ENCODE data around the gene PDGFB. TPM values are rescaled to one million over a fixed set of nuclear protein-coding genes. Genes with fewer than 3 reads are reported as not detected.
A peak's percentile ranks its signal among the peaks of the same experiment; 100 is the strongest.

Gene PDGFB
- total and polyA plus RNA-seq, 2 of the 4 experiments (the other 2 are of a cell fraction) = 0.07 TPM; not detected in 1

- Histone ChIP-seq H3K18ac (ENCODE audit: low read depth, low read length) (no peak overlapping the region), H2AFZ (replicated peaks; ENCODE audit: low read length, poor library complexity) (peak overlapping the region; percentile 5), H2BK5ac (ENCODE audit: low read depth, low read length, poor library complexity, severe bottlenecking) (no peak overlapping the region), H3K36me3 (ENCODE audit: control insufficient read depth, insufficient read depth, low read length) (no peaks in the 10 kb centered on the region), H3K9me1 (ENCODE audit: insufficient read depth, low read length) (0 out of 2 replicates have a peak, but pooled peaks cover 6% of the 10 kb centered on the region), H3K79me1 (ENCODE audit: low read depth in 1 of 2, low read length in 2 of 2) (no peaks in the 10 kb centered on the region), H3K27me3 (ENCODE audit: control insufficient read depth, insufficient read depth, low read length) (no peaks in the 10 kb centered on the region; the same call in 1 of the 2 replicates), H3K4ac (ENCODE audit: low read depth, low read length) (0 out of 2 replicates have a peak overlapping the region, but pooled peaks have one; percentile 15), H3K9me3 (ENCODE audit: control insufficient read depth, insufficient read depth, low read length) (no peaks in the 10 kb centered on the region), H3K4me1 (ENCODE audit: control insufficient read depth, insufficient read depth, low read length) (peaks cover 5% of the 10 kb centered on the region), H2AK5ac (ENCODE audit: low read depth, low read length) (no peak overlapping the region), H2BK15ac (ENCODE audit: low read depth, low read length) (no peak overlapping the region), H4K8ac (ENCODE audit: low read depth in 2 of 2, low read length in 2 of 2) (no peak overlapping the region), H3K14ac (replicated peaks; ENCODE audit: low read depth, low read length) (no peak overlapping the region), H4K91ac (ENCODE audit: insufficient read depth, low read depth, low read length) (no peak overlapping the region), H3K4me2 (ENCODE audit: low read depth, low read length) (no peak overlapping the region), H4K20me1 (ENCODE audit: insufficient read depth, low read length) (no peaks in the 10 kb centered on the region), H3K23ac (ENCODE audit: low read depth, low read length) (no peak overlapping the region), H2BK20ac (ENCODE audit: low read depth, low read length) (no peak overlapping the region), H2AK9ac (replicated peaks; ENCODE audit: low read depth, low read length, poor library complexity) (no peak overlapping the region), H3K4me3 (ENCODE audit: insufficient read depth, low read depth, low read length) (no peak overlapping the region), H3K27ac (ENCODE audit: insufficient read depth, low read length) (no peak overlapping the region), H2BK120ac (ENCODE audit: low read depth, low read length) (0 out of 2 replicates have a peak overlapping the region, but pooled peaks have one; percentile 0), H3K56ac (ENCODE audit: extremely low read depth, insufficient read depth, low read length) (no peak overlapping the region), H4K5ac (ENCODE audit: low read depth, low read length) (no peak overlapping the region), H3K9ac (ENCODE audit: low read depth, low read length) (no peak overlapping the region)
- no peak for ATAC-seq (ENCODE audit: low read depth)
- dilution Hi-C loops (cut with HindIII; ENCODE audit: low sequenced_read_pairs, unreplicated experiment) = no loop called here
- WGBS, 2 experiments (ENCODE audit: extremely low coverage in 2 of 2, insufficient read length in 1 of 2) = 100% methylated on average over 1 of the region's 14 CpGs; no CpG with 5 or more reads in 1 of the 2 experiments
- in situ Hi-C loops (cut with MboI; ENCODE audit: low sequenced_read_pairs) = no loop called here
- ChIA-PET POLR2A (ENCODE audit: unreplicated experiment) (no interaction called here), CTCF (interaction anchor here (0.6 kb wide), 1 partner anchor 100 kb away, joined by 5 read pairs; no protein-coding TSS in a partner anchor)
- BruUV-seq (replicated peaks) = no TSS peak
- intact Hi-C loops (cut with micrococcal nuclease) = no loop called here
- DNase-seq = no peak
- no peak for TF ChIP-seq MAFK (IDR thresholded peaks at IDR 0.05; ENCODE audit: low read depth, low read length)
- 0 out of 2 replicates have a peak, but pooled peaks have one; percentile 23 for TF ChIP-seq CTCF (conservative IDR thresholded peaks at IDR 0.05; ENCODE audit: low read depth, low read length)
Measured at GRCh38 chr22:39215426-39216142, 29.2 kb downstream of the PDGFB start.

All from IMR-90 (cell line).